Suprapubic skin (tissue), 3 donors: Measurements from ENCODE around the gene KCNK3.

ENCODE experiments used
- POLR2A ChIP-seq, 2 donors: fragments of 450-650 bp; IDR thresholded peaks; one replicate each; pipeline ENCODE4 v1.6.1; 2017; ENCODE audit warnings: antibody characterized with exemption in 2 of 2, mild to moderate bottlenecking in 2 of 2, moderate library complexity in 2 of 2
- TF ChIP-seq, protein P1 (sequence below), 2 donors: fragments of 200-600 bp in 1 of 2; fragments of 450-650 bp in 1 of 2; sonication (generic) in 1 of 2; IDR thresholded peaks; one replicate each; pipeline ENCODE4 v1.5.1; 2016 to 2019; ENCODE audit warnings: antibody characterized with exemption in 2 of 2, mild to moderate bottlenecking in 1 of 2, moderate library complexity in 1 of 2

DNA sequence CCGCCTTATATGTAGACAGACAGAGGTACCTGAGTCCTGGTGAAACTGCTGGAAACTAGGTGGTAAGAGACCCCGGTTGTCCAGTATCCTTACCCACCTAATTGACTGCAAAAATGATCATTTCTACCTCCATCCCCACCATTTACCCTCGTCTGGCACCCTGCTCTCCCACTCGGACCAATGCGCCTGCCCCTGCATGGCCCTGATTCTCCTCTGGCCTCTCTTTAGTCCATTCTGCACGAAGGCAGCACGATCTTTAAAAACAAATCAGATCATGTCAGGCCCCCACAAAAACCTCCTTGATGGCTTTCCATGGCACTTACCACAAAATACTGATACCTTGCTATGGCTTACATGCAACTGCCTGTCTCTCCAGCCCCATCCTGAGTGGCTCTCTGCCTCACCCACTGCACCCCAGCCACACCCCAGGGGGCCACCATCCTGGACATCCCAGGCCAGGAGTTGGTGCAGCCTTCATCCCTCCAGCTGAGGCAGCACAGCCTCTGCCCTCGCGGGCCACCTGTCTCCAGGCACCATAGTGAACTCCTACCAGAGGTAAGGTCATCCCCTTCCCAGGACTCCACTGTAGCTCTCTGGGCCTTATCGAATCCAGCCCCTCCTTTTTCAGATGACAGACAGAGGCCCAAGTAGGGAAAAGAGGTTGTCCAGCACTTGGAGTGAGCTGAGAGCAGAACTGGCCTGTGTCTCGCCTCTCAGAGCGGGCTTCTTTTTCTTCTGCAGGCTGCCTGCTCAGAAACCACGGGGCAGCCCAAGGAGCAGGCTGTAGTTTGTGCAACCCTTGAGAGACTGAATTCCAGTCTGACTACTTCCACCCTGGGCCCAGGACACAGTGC lies 39.1 kb upstream of the KCNK3 start:
- TF ChIP-seq, protein P1, sequence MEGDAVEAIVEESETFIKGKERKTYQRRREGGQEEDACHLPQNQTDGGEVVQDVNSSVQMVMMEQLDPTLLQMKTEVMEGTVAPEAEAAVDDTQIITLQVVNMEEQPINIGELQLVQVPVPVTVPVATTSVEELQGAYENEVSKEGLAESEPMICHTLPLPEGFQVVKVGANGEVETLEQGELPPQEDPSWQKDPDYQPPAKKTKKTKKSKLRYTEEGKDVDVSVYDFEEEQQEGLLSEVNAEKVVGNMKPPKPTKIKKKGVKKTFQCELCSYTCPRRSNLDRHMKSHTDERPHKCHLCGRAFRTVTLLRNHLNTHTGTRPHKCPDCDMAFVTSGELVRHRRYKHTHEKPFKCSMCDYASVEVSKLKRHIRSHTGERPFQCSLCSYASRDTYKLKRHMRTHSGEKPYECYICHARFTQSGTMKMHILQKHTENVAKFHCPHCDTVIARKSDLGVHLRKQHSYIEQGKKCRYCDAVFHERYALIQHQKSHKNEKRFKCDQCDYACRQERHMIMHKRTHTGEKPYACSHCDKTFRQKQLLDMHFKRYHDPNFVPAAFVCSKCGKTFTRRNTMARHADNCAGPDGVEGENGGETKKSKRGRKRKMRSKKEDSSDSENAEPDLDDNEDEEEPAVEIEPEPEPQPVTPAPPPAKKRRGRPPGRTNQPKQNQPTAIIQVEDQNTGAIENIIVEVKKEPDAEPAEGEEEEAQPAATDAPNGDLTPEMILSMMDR (IDR thresholded peaks at IDR 0.05), result no peak
- TF ChIP-seq POLR2A (IDR thresholded peaks at IDR 0.05), result no peak
